Stimulated activated CD4-positive, alpha-beta T cell treated with anti-CD3 and anti-CD28 coated beads, Interleukin-1b, Interleukin-23, amount 100 ng/mL, for 4 hours (primary cell): ENCODE data around the gene CACNB1.

Experiments
- DNase-seq, 2 donors: peaks; one replicate each; pipeline ENCODE4 v3.0.0-alpha.2; 2020; ENCODE audit warnings: low read depth in 2 of 2

The CACNB1 gene

DNA sequence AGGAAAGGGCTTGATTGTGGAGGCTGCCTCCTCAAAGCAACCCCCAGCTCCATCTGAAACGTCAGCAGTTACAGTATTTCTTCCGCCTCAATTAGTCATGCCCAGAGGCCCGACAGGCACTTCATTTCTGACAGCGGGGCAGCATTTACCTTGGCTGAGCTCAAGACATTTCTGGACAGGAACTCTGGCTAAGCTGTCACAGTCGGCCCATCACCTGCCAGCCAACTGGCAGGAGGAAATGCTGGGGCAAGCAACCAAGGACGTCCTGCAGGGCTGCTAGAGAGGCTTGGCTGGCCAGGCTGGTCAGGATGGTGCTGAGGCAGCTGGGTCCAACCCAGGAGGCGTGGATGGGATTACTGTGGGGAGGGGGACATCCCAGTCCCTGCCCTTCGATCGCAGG is 73.8 kb downstream of the CACNB1 start:
- DNase-seq = no peak
